GM12873 (cell line): ENCODE results near the gene ABCD4.

ENCODE experiments used
- TF ChIP-seq, protein P1 (sequence below): IDR thresholded peaks from 2 replicates; pipeline ENCODE4 v1.5.1; 2012; ENCODE audit warnings: low read depth, mild to moderate bottlenecking, moderate library complexity, low read length, control low read depth; ENCODE audit not compliant: insufficient read depth; ENCODE audit errors: missing control alignments

The ABCD4 gene

DNA sequence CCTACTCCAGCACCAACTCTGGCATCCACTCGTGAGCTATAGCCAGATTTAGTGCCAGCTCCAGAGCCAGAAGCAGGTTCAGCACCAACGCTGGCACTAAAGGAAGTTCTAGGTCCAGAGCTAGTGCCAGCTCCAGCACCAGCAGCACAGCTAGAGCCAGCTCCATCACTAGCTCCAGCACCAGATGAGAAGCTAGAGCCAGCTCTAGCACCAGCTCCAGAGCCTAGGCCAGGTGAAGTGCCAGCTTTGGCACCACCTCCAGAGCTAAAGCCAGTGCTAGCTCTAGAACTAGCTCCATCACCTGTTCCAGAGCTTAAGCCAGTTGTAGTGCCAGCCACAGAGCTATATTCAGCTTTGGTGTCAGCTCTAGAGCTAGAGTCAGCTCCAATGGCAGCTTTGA lies 24.7 kb downstream of the ABCD4 start:
- TF ChIP-seq, protein P1, sequence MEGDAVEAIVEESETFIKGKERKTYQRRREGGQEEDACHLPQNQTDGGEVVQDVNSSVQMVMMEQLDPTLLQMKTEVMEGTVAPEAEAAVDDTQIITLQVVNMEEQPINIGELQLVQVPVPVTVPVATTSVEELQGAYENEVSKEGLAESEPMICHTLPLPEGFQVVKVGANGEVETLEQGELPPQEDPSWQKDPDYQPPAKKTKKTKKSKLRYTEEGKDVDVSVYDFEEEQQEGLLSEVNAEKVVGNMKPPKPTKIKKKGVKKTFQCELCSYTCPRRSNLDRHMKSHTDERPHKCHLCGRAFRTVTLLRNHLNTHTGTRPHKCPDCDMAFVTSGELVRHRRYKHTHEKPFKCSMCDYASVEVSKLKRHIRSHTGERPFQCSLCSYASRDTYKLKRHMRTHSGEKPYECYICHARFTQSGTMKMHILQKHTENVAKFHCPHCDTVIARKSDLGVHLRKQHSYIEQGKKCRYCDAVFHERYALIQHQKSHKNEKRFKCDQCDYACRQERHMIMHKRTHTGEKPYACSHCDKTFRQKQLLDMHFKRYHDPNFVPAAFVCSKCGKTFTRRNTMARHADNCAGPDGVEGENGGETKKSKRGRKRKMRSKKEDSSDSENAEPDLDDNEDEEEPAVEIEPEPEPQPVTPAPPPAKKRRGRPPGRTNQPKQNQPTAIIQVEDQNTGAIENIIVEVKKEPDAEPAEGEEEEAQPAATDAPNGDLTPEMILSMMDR = no peak

DNA sequence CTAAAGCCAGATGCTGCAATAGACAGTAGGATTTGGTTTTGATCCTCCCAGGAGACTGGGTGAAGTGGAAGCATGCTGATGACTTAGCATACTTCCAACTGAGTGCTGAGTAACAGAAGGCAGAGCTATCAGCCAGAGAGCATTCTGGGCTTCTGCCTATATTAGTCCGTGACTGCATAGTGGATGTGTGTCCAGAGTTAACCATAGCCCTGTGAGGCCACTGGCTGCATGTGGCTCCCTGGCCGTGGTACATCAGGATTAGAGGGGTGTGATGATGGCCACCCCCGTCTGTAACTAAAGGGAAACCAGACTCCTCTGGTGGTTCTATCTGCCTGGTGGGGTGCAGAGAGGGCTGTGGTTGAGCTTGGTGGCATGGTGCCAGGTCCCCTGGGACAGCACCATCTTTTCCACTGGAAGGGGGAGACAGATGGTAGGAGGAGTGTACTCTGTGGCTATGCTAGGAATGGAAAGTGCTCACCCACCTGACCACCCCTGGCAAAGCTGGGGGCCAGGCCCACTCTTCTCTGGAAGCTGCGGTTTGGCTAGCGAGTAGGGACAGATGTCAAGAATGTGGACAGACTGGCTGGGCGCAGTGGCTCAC lies 27.4 kb downstream of the ABCD4 start:
- TF ChIP-seq, protein P1 = no peak

DNA sequence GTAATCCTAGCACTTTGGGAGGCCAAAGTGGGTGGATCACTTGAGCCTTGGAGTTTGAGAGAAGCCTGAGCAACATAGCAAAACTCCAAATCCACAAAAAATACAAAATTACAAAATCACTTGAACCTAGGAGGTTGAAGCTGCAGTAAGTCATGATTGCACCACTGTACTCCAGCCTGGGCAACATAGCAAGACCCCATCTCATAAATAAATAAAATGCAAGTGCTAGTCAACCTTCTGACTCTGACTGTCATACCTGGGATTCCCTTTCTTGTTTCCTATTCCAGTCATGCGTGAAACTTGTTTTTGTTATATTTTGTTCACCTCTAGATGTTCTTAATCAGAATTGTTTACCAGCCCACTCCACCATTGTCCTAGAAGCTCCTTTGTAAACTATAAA lies 31.4 kb downstream of the ABCD4 start:
- TF ChIP-seq, protein P1 = no peak

- TF ChIP-seq, protein P1 = no peak
Observed at GRCh38 chr14:74267588-74267987, 35.1 kb downstream of the ABCD4 start.

DNA sequence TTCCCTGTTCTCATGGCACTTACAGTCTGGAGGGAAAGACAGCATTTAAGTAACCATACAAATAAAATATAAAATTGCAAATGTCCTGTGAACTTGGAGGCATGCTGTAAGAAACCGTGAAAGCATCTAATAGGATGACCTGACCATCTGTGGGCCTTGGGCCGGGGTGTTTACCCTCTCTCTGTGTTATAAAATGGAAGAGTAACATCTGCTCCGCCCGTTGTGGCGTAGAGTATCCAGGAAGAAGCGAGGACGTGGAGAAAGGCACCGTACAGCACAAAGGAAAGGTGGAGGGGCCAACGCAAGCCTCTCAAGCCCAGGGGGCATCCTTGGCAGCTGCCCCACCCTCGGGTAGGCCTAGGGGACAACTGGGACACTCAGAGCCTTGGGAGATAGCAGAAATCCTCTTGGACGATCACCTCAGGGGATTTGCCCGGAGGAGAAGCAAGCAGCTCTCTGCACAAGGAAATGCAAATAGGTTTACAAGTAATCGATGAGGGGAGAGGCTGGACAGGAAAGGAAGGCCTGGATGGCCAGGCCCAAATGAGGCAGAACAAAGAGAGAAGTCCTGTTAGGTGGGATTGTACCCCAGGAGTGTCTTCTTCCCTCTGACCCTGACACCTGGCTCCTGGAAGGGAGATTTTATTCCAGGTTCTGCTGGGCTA lies 37.3 kb downstream of the ABCD4 start:
- TF ChIP-seq, protein P1 = no peak

GRCh38 chr14:74263921-74264320 lies 38.8 kb downstream of the ABCD4 start:
- TF ChIP-seq, protein P1 = no peak

DNA sequence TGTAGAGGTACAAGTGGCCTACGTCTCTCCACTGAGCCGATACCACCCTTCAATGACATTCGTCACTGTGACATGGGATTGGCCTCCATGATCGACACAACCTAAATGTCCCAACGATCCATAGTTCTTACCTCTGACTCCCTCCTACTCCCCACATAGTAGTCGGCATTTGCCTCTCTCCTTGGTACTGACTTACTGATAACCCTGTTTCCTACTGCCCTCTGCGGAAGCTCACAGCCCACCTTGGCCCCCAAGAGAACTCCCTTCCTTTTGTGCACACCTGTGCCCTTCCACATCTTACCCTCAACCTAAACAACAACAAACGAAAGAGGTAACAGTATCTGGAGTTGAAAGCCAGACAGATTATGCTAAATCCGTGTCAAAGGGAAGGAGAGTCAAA lies 39.6 kb downstream of the ABCD4 start:
- TF ChIP-seq, protein P1 = no peak
